HG03103 (cell line): ENCODE data around the gene CYFIP2.

Experiments used
- ATAC-seq: cut with Tn5 transposase; IDR thresholded peaks from one replicate; pipeline ENCODE4 v1.9.1; 2021; ENCODE audit warnings: low read depth; ENCODE audit not compliant: unreplicated experiment

The CYFIP2 gene

GRCh38 chr5:157285310-157286035 is 19.6 kb downstream of the CYFIP2 start:
- no peak for ATAC-seq

GRCh38 chr5:157286761-157287211 is 20.9 kb downstream of the CYFIP2 start:
- ATAC-seq: no peak

GRCh38 chr5:157288405-157289163 is 22.7 kb downstream of the CYFIP2 start:
- no peak for ATAC-seq

DNA sequence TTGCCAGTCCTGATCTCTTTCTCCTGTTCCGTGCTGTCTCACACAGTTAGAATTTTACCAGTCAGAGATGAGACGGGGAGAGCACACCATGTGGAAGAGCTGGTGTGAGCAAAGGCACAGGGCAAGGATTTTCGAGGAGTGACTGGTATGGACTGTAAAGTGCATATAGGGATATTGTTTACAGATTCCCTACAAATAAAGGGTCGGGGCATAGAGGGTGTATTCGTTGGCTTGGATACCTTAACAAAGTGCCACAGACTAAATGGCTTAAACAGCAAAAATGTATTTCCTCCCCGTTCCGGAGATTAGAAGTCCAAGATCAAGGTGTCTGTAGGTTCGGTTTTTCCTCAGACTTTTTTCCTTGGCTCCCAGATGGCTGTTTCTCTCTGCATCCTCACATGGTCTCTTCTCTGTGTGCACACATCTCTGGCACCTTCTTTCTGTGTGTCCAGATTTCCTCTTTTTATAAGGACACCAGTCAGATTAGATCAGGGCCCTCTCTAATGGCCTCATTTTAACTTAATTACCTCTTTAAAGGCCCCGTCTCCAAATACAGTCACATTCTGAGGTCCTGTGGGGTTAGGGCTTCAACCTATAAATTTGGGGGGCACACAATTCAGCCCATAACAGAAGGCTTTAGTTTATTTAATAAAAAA is 23.4 kb downstream of the CYFIP2 start:
- ATAC-seq: no peak

GRCh38 chr5:157290156-157290980 is 24.4 kb downstream of the CYFIP2 start:
- ATAC-seq: no peak

- ATAC-seq: peak; percentile 85
These were observed 25.2 kb downstream of the CYFIP2 start for GRCh38 chr5:157290981-157291711.

DNA sequence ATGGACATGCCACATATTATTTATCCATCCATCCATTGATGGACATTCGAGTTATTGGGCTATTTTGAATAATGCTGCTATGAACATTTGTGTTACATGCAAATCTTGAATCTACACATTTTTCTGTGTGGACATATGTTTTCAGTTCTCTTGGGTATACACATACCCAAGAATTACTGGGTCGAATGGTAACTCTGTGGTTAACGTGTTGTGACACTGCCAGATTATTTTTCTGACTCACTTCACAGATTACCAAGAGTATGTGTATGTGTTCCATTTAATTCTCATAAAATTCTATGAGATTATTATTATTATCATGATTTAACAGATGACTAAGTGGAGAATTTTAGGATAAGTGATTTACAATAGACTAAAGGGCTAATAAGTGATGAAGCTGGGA is 26.7 kb downstream of the CYFIP2 start:
- no peak for ATAC-seq

DNA sequence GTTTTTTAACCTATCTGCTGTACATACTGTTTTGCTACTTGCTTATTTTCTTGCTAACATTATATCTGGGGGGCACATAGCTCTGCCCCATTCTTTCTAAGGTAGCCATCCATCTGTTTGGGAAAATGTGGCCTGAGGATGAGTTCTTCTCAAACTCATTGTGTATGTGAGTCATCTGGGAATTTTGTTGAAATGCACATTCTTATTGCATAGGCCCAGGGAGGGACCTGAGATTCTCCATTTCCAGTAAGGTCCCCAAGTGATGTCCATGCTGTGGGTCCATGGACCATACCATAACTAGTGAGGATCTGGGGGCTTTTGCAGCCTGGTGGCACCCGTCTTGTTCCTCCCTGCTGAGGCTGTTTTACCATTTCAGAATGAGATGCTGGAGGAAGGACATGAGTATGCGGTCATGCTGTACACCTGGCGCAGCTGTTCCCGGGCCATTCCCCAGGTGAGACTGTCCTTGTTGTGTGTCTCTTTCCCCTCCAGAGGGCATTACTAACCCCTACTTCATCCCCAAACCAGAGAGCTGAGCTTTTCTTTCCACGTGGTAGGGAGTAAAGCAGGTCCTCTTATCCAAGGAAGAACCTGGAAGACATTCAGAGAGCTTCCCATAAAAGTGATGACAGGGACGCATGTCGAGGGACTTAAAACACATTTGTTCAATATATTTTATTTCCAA is 28.6 kb downstream of the CYFIP2 start:
- ATAC-seq: no peak

DNA sequence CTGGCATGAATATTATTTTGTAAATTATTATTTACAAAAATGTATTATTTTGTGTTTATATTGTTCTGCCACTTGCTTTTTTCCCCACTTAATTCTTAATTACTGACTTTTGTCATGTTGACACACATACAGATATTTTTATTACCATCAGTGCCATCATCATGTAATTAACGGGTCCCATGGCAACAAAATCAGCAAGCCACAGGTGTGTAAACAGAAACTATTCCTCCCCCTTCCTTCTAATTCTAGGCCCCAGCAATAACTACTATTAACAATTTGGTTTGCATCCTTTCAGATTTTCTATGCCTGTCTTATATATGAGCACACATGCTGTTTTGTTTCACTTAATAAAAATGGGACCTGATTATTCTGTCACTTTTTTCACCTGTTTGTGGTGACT is 29.3 kb downstream of the CYFIP2 start:
- ATAC-seq: no peak

GRCh38 chr5:157300564-157300963 is 34.6 kb downstream of the CYFIP2 start:
- ATAC-seq: no peak

DNA sequence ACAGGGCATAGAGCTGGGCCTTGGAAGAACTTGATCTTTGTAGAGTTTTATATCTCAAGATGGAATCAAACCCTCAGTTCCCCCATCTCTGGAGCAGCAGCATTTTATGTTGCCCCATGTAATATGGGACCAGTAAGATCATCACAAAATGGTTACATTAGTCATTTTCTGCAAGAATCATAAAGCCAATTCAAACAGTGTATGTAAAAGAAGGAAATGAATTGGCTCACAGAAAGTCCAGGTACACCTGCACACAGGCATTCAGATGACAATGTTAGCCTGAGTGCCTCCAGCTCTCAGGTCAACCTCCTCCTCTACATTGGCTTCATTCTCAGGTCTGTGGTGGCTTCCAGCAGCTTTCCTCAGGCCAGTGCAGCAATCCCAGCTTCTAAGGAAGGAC is 35.1 kb downstream of the CYFIP2 start:
- no peak for ATAC-seq

DNA sequence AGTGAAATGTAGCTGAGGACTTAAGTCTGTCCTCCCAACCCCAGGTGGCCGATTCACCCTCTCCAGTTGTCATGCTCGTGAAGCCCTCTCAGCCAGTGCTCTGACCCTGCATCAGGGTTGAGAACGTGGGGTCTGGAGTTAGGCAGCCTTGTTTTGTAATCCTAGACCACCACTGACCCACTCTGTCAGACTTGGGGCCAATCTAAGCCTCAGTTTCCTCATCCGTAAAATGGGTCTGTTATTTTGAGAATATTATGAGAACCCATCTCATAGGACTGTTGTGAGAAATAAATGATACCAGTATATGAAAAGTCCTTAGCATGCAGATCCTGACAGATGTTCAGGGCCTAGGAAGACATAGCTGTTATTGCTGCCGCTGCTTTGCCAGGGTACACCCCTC is 37.1 kb downstream of the CYFIP2 start:
- ATAC-seq: no peak

- no peak for ATAC-seq
These were observed 37.9 kb downstream of the CYFIP2 start for GRCh38 chr5:157303667-157304327.

DNA sequence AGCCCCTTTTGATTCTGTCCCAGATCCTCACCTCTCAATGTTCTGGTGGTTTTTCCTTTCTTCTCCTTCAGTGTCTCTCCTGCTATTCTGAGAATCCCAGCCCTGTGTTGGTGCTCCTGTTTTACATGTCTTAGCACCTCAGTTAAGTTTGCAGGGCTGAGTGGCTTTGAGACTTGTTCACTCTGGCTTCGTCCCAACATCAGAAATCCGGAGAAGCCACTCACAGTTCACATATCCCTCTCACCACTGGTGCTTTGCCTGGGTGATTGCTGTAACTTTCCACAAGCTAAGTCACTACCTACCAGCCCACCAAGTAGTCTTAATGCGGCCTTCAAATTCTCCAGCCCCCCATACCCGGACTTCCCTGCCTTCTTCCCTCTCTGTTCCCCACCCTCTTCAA is 40.2 kb downstream of the CYFIP2 start:
- no peak for ATAC-seq

DNA sequence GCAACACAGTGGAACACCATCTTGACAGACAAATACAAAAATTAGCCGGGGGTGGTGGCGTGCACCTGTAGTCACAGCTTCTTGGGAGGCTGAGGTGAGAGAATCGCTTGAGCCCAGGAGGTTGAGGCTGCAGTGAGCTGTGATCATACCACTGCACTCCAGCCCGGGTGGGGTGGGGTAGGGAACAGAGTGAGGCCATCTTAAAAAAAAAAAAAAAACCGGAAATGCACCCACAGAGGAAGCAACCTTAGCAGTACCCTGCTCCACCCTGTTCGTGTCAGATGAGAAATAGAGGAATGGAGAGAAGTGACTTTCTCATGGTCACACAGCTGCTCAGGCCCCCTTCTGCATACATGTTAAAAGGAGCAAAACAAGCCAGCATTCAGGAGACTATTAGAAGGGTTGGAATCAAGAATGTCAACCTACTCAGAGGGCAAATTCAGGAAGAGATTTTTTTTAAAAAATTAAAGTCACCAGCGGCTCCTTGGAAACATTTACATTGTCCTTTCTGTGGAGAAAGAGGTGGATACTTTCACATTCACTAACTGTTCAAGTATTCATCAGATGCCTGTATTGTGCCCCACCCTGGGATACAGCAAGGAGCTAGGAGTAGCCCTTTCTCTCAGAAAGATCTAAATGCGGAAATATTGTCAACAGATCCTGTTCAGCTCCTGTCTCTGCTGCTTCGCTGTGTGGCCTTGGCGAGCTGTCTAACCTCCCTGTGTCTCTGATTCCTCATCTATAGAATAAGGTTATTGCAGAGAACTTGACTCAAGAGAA is 41.0 kb downstream of the CYFIP2 start:
- no peak for ATAC-seq

DNA sequence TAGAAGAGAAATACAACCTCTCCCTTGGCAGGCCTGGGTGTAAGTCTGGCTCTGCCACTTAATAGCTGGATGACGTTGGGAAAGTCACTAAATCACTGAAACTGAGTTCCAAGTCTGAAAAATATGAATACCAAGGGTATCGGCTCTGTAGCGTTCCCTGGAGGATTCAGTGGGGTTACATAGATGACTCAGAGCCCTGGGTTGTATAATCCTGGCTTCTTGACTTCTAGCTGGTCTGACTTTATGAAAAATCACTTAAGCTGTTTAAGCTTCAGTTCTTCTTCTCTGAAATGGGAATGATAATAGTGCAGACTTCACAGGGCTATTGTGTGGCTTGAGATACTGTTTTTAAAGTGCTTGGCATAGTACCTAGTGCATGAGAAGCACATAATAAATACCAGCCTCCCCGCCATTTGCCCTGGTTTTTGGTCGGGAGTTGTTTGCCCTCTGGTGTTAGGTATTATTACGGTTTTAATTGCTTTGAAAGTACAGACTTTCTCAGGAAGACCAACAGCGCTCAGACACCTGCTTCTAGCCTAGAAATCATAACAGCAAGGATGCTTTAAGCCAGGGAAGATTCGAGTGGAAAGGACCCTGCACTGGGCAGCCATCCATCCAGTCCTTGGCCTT is 43.0 kb downstream of the CYFIP2 start:
- ATAC-seq: no peak

- ATAC-seq: no peak
These were observed 43.9 kb downstream of the CYFIP2 start for GRCh38 chr5:157309796-157310195.

DNA sequence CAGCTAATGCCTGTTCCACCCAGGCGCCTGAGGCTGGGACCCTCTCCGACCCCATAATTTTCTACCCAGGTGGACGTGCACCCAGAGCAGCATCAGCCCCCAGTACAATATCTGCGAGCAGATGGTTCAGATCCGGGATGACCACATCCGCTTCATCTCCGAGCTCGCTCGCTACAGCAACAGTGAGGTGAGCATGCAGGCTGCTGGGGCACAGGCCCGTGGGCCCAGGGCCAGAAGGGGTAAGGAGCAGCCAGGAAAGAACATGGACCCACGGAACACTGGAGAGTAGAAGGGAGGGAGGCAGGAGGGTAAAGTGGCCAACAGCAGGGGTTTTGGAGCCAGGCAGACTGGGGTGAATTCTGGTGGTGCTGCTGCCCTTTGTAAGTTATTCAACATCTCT is 45.7 kb downstream of the CYFIP2 start:
- ATAC-seq: no peak
